H1 (cell line): ENCODE data around the gene GALNTL6. TPM values are rescaled to one million over a fixed set of nuclear protein-coding genes. Genes with fewer than 3 reads are reported as not detected.

Experiments used
- CTBP2 ChIP-seq: IDR thresholded peaks from 2 replicates; pipeline ENCODE4 v1.7.0; 2011; ENCODE audit warnings: borderline replicate concordance, mild to moderate bottlenecking, moderate library complexity, mixed read lengths, low read length; ENCODE audit not compliant: insufficient read depth, insufficient read length
- TCF12 ChIP-seq: IDR thresholded peaks from 2 replicates; pipeline ENCODE4 v1.6.1; 2011; ENCODE audit warnings: low read depth, mild to moderate bottlenecking, low read length
- polyA plus RNA-seq, 7 experiments: library from polyadenylated mRNA; depleted of rRNA in 3 of 7; stranded (reverse) in 5 of 7; unstranded in 2 of 7; fragments of >200 nt in 5 of 7; fragments of 200-250 nt in 2 of 7; gene quantifications; 1 replicate in 5 of 7; 2 replicates in 1 of 7; 4 replicates in 1 of 7; pipeline versions ENCODE4 v1.2.1 to v1.2.3, GENCODE V29; 2011 to 2013; ENCODE audit warnings: missing spikeins in 2 of 7, mixed read lengths in 2 of 7
- total RNA-seq: library from RNA; stranded (reverse); fragmentation: NEBNext Ultra II Directional; extraction: Animal tissue kit (Norgen Biotek cat#: 25700); gene quantifications from 2 replicates; pipeline ENCODE4 v1.2.1, GENCODE V29; 2021

GALNTL6 gene
- total and polyA plus RNA-seq, 2 of the 8 experiments (the other 6 are each of a cell fraction or from before 2014, with no cell fraction given), result 0.03 to 0.32 TPM

DNA sequence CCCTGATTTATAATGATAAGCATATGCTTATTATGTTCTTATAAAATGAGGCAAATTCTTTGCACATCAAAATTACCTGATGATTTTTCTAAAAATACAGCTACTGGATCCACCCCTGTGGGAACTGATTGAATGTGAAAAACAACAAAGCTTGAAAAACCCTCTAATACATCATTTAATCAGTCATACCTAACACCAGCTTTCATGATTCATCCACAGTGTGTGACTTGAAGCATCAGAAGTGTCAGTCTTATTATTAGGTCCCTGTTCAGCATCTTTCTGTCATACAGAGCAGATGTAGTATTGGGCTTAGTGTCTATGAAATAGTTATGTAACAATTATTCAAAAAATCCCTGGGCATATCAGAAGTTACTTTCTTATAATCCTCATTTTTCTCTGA, 684.1 kb downstream of the GALNTL6 start (continued):
- TF ChIP-seq CTBP2, result no peak
- TF ChIP-seq TCF12, result no peak
- TF ChIP-seq, all 59 proteins: peak for 0
